ENCODE results near the gene FOXO1. TPM values are rescaled to one million over a fixed set of nuclear protein-coding genes. Genes with fewer than 3 reads are reported as not detected.
A peak's percentile ranks its signal among the peaks of the same experiment; 100 is the strongest.

The FOXO1 gene
- total RNA-seq, 1 donor from 2014 or later: 38.1 TPM

GRCh38 chr13:40617801-40618356 lies 48.6 kb downstream of the FOXO1 start:
- peak overlapping the region; percentile 8 for H3K27ac Mint-ChIP-seq
- peaks cover 38% of the 10 kb centered on the region for H3K36me3 Mint-ChIP-seq (ENCODE audit: low read depth)
- DNase-seq: no peak
- intact Hi-C loops (cut with micrococcal nuclease): no loop called here
- no peak overlapping the region for H3K4me3 Mint-ChIP-seq
- no peaks in the 10 kb centered on the region for H3K27me3 Mint-ChIP-seq
- no peaks in the 10 kb centered on the region for H3K9me3 Mint-ChIP-seq
- H3K4me1 Mint-ChIP-seq: peaks cover 75% of the 10 kb centered on the region

GRCh38 chr13:40615619-40616018 lies 50.8 kb downstream of the FOXO1 start:
- peak overlapping the region; percentile 47 for H3K4me3 Mint-ChIP-seq
- H3K27ac Mint-ChIP-seq: peak overlapping the region; percentile 82
- no peaks in the 10 kb centered on the region for H3K9me3 Mint-ChIP-seq
- H3K36me3 Mint-ChIP-seq (ENCODE audit: low read depth): peaks cover 41% of the 10 kb centered on the region
- no peak for DNase-seq
- intact Hi-C loops (cut with micrococcal nuclease): no loop called here
- no peaks in the 10 kb centered on the region for H3K27me3 Mint-ChIP-seq
- H3K4me1 Mint-ChIP-seq: peaks cover 85% of the 10 kb centered on the region

GRCh38 chr13:40613914-40614313 lies 52.5 kb downstream of the FOXO1 start:
- H3K4me1 Mint-ChIP-seq: peaks cover 76% of the 10 kb centered on the region
- intact Hi-C loops (cut with micrococcal nuclease): loop anchor here (1.0 to 5.0 kb wide), 4 partner anchors 15 to 48 kb away; no protein-coding TSS in a partner anchor
- no peaks in the 10 kb centered on the region for H3K27me3 Mint-ChIP-seq
- peak overlapping the region; percentile 97 for H3K27ac Mint-ChIP-seq
- H3K4me3 Mint-ChIP-seq: peak overlapping the region; percentile 89
- no peaks in the 10 kb centered on the region for H3K9me3 Mint-ChIP-seq
- H3K36me3 Mint-ChIP-seq (ENCODE audit: low read depth): peaks cover 32% of the 10 kb centered on the region
- DNase-seq: no peak

- Mint-ChIP-seq H3K27me3 (no peaks in the 10 kb centered on the region), H3K36me3 (ENCODE audit: low read depth) (peaks cover 32% of the 10 kb centered on the region), H3K4me3 (peak overlapping the region; percentile 89), H3K27ac (peak overlapping the region; percentile 97), H3K9me3 (no peaks in the 10 kb centered on the region), H3K4me1 (peaks cover 73% of the 10 kb centered on the region)
- intact Hi-C loops (cut with micrococcal nuclease): loop anchor here (1.0 to 5.0 kb wide), 4 partner anchors 15 to 49 kb away; no protein-coding TSS in a partner anchor
- DNase-seq: peak; percentile 88
Measured at GRCh38 chr13:40613192-40613818, 53.1 kb downstream of the FOXO1 start.

GRCh38 chr13:40612041-40612440 lies 54.4 kb downstream of the FOXO1 start:
- Mint-ChIP-seq H3K27ac (peak overlapping the region; percentile 97), H3K4me1 (peaks cover 77% of the 10 kb centered on the region), H3K36me3 (ENCODE audit: low read depth) (peaks cover 39% of the 10 kb centered on the region), H3K4me3 (peak overlapping the region; percentile 89), H3K27me3 (no peaks in the 10 kb centered on the region), H3K9me3 (no peaks in the 10 kb centered on the region)
- intact Hi-C loops (cut with micrococcal nuclease): loop anchor here (2.0 to 5.0 kb wide), 3 partner anchors 13 to 35 kb away; no protein-coding TSS in a partner anchor
- no peak for DNase-seq

GRCh38 chr13:40611635-40612034 lies 54.8 kb downstream of the FOXO1 start:
- no peak for DNase-seq
- no peaks in the 10 kb centered on the region for H3K27me3 Mint-ChIP-seq
- no peaks in the 10 kb centered on the region for H3K9me3 Mint-ChIP-seq
- peaks cover 78% of the 10 kb centered on the region for H3K4me1 Mint-ChIP-seq
- H3K27ac Mint-ChIP-seq: peak overlapping the region; percentile 78
- intact Hi-C loops (cut with micrococcal nuclease): loop anchor here (2.0 to 5.0 kb wide), 3 partner anchors 13 to 34 kb away; no protein-coding TSS in a partner anchor
- peak overlapping the region; percentile 32 for H3K4me3 Mint-ChIP-seq
- peaks cover 43% of the 10 kb centered on the region for H3K36me3 Mint-ChIP-seq (ENCODE audit: low read depth)

GRCh38 chr13:40611004-40611403 lies 55.4 kb downstream of the FOXO1 start:
- Mint-ChIP-seq H3K27me3 (no peaks in the 10 kb centered on the region), H3K36me3 (ENCODE audit: low read depth) (peaks cover 41% of the 10 kb centered on the region), H3K4me1 (peaks cover 75% of the 10 kb centered on the region), H3K4me3 (no peak overlapping the region), H3K9me3 (no peaks in the 10 kb centered on the region), H3K27ac (peak overlapping the region; percentile 70)
- intact Hi-C loops (cut with micrococcal nuclease): loop anchor here (5.0 kb wide), 1 partner anchor 34 kb away; no protein-coding TSS in a partner anchor
- no peak for DNase-seq

GRCh38 chr13:40609972-40610726 lies 56.3 kb downstream of the FOXO1 start:
- H3K36me3 Mint-ChIP-seq (ENCODE audit: low read depth): peaks cover 39% of the 10 kb centered on the region
- peak overlapping the region; percentile 57 for H3K27ac Mint-ChIP-seq
- DNase-seq: no peak
- no peaks in the 10 kb centered on the region for H3K9me3 Mint-ChIP-seq
- H3K27me3 Mint-ChIP-seq: no peaks in the 10 kb centered on the region
- H3K4me1 Mint-ChIP-seq: peaks cover 74% of the 10 kb centered on the region
- intact Hi-C loops (cut with micrococcal nuclease): loop anchor here (5.0 kb wide), 1 partner anchor 33 kb away; no protein-coding TSS in a partner anchor
- H3K4me3 Mint-ChIP-seq: no peak overlapping the region

GRCh38 chr13:40608308-40608707 lies 58.1 kb downstream of the FOXO1 start:
- H3K4me1 Mint-ChIP-seq: peaks cover 66% of the 10 kb centered on the region
- no peak overlapping the region for H3K4me3 Mint-ChIP-seq
- peaks cover 33% of the 10 kb centered on the region for H3K36me3 Mint-ChIP-seq (ENCODE audit: low read depth)
- no peak for DNase-seq
- H3K9me3 Mint-ChIP-seq: no peaks in the 10 kb centered on the region
- H3K27ac Mint-ChIP-seq: peak overlapping the region; percentile 5
- intact Hi-C loops (cut with micrococcal nuclease): no loop called here
- no peaks in the 10 kb centered on the region for H3K27me3 Mint-ChIP-seq

GRCh38 chr13:40605573-40605972 lies 60.9 kb downstream of the FOXO1 start:
- peak overlapping the region; percentile 17 for H3K27ac Mint-ChIP-seq
- H3K36me3 Mint-ChIP-seq (ENCODE audit: low read depth): peaks cover 27% of the 10 kb centered on the region
- intact Hi-C loops (cut with micrococcal nuclease): no loop called here
- H3K4me3 Mint-ChIP-seq: peak overlapping the region; percentile 1
- no peak for DNase-seq
- no peaks in the 10 kb centered on the region for H3K9me3 Mint-ChIP-seq
- H3K27me3 Mint-ChIP-seq: no peaks in the 10 kb centered on the region
- peaks cover 57% of the 10 kb centered on the region for H3K4me1 Mint-ChIP-seq

GRCh38 chr13:40604135-40604534 lies 62.3 kb downstream of the FOXO1 start:
- peaks cover 4% of the 10 kb centered on the region for H3K9me3 Mint-ChIP-seq
- intact Hi-C loops (cut with micrococcal nuclease): no loop called here

GRCh38 chr13:40600149-40600751 lies 66.2 kb downstream of the FOXO1 start:
- intact Hi-C loops (cut with micrococcal nuclease): no loop called here
- H3K36me3 Mint-ChIP-seq (ENCODE audit: low read depth): peaks cover 17% of the 10 kb centered on the region
- H3K27ac Mint-ChIP-seq: peak overlapping the region; percentile 86
- peak overlapping the region; percentile 63 for H3K4me3 Mint-ChIP-seq
- peaks cover 4% of the 10 kb centered on the region for H3K9me3 Mint-ChIP-seq
- DNase-seq: no peak
- peaks cover 69% of the 10 kb centered on the region for H3K4me1 Mint-ChIP-seq
- H3K27me3 Mint-ChIP-seq: no peaks in the 10 kb centered on the region

More at GRCh38 chr13:40604135-40604534, 62.3 kb downstream of the FOXO1 start:
- H3K27ac Mint-ChIP-seq: no peak overlapping the region
- peaks cover 63% of the 10 kb centered on the region for H3K4me1 Mint-ChIP-seq
- H3K4me3 Mint-ChIP-seq: no peak overlapping the region
- H3K36me3 Mint-ChIP-seq (ENCODE audit: low read depth): peaks cover 32% of the 10 kb centered on the region
- no peaks in the 10 kb centered on the region for H3K27me3 Mint-ChIP-seq
- DNase-seq: no peak

GRCh38 chr13:40599747-40600146 lies 66.7 kb downstream of the FOXO1 start:
- intact Hi-C loops (cut with micrococcal nuclease): loop anchor here (2.0 kb wide), 1 partner anchor 13 kb away; no protein-coding TSS in a partner anchor
- H3K9me3 Mint-ChIP-seq: peaks cover 4% of the 10 kb centered on the region
- H3K27me3 Mint-ChIP-seq: no peaks in the 10 kb centered on the region
- H3K36me3 Mint-ChIP-seq (ENCODE audit: low read depth): peaks cover 17% of the 10 kb centered on the region
- H3K27ac Mint-ChIP-seq: peak overlapping the region; percentile 86
- H3K4me3 Mint-ChIP-seq: peak overlapping the region; percentile 63
- peaks cover 69% of the 10 kb centered on the region for H3K4me1 Mint-ChIP-seq
- no peak for DNase-seq

Measured in activated CD4-positive, alpha-beta T cell treated with anti-CD3 and anti-CD28 coated beads, Interleukin-2, amount 10 ng/mL, durations not matched to agents 24 days and 14 days (primary cell).